ENCODE data around the gene PRR15L.
"Not testable (repeated sequence)": the region's sequence is repeated elsewhere in the genome, so short reads cannot be mapped to it uniquely, and the experiment has no call there.

Gene PRR15L

DNA sequence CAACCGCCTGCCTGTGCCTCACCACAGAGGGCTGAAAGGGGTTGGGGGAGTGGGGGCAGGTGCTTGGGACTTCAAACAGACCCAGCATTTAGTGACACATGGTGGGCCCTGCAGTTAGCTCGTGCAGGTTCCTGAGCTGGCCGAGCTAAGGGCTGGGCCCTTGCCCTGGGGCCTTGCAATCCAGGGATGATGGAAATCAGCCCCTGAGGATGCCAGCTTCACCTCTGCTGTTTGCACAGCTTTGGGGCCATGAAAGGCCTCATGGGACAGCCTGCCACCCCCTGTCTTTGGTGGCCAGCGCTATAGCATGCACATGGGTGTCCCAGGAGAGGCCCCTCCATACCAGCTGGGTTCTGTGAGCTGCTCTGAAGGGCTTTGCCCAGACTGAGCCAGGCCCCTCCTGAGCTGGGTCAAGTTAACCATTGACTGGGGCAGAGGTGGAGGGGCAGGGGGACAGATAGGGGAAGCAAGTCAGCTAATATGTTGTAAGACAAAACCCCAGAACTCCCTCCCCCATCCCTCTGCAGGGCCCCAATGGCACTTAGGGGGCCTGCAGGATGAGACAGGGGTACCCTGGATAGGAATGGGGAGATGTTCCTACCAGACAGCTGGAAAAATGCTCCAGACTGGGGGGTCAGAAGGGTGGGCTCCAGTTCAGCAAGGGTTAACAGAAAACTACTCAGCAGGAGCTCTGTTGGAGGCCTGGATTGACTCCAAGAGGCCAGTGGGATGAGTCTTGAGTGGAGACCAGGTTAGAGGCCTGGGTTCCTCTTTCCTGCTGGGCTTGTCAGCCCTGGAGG, 692 bp downstream of the PRR15L start:
- DNase-seq: no peak

DNA sequence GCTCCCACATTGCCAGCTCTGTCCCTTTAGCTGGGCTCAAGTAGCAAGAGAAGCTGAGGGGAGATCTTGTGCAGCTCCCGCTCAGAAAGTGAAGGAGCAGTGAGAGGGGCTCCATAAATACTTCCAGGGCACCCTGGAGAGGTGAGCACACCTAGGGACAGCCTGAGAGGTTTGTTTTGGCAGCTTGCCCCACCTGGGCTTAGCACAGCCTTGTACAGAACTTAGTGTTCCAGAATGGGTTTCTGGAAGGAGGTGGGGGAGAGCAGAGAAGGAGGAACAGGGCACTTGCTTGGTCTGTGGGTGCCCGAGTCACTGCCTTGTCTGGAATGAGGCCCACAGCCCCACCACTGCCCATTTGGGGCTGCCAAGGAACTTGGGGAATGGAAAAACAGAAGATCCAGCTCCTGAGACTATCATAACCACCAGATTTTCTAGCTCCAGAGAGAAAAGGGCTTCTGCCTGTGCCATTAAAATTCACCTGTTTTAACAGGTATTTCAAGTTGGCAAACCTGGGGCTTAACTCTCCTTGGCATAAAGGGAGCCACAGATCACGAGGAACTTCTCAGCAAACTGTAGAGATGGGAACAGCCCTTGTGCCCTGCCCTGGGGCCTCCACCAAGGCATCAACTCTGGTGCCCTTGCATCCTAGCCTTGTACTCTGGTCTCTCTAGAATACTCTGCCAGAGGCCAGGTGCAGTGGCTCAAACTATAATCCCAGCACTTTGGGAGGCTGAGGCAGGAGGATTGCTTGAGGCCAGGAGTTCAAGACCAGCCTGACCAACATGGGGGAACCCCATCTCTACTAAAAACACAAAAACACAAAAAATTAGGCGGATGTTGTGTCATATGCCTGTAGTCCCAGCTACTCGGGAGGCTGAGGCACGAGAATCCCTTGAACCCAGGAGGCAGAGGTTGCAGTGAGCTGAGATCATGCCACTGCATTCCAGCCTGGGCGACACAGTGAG, 1.9 kb downstream of the PRR15L start:
- DNase-seq: no peak

DNA sequence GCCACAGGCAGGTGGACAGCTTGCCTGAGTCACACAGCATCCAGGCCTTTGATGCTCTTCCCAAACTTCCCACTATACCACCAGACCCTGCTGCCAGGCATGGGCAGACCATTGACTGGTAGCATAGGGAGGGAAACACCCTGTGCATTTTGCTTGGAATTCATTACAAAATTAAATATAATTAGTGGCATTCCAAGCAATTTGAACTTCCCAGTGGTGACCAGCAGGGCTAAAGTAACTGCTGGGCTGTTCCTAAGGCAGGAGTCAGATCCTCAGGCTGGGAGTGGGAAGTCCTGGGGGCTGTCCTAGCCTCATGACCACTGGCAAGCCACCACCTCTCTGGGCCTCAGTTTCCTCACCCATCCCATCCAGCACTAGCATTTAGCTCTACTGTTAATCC, 3.8 kb downstream of the PRR15L start:
- no peak for DNase-seq

DNA sequence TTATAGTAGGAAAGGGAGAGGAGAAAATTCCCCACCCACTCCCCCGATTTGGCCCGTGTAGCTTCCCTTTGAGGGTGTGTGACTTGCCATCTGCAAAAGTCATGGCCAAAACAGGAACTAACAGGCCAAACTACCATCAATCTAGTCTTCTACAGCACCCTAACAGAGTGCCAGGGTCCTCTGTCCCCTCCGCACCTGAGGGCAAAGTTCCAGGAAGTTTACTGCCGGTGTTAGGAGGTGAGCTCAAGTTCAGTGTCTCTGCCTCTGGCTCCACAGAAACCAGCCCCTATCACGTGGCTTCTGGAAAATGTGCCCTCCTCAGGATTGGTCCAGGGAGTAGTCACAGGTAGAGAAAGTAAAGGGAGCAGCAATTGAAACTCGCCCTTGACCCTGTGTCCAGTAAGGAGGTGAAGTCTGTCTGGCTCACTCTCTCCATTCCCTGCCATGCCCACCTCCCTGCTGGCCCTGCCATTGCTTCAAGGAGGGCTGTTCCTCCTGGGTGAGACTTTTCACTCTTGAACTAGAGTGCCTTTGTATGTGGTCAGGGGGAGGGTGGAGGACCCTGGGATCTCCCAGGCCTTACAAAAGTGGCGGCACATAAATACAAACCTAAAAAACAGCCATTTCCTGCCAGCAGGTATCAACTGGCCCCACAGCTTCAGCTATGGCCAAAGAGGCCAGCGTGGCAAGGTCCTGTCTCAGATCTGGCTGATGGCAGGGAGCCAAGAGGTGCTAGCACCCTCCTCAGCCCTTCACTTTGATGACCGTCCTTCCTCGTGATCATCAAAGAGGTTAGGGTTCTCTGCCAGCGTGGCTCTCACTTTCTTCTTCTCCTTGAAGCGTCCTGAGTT, 5.3 kb downstream of the PRR15L start:
- no peak for DNase-seq

DNA sequence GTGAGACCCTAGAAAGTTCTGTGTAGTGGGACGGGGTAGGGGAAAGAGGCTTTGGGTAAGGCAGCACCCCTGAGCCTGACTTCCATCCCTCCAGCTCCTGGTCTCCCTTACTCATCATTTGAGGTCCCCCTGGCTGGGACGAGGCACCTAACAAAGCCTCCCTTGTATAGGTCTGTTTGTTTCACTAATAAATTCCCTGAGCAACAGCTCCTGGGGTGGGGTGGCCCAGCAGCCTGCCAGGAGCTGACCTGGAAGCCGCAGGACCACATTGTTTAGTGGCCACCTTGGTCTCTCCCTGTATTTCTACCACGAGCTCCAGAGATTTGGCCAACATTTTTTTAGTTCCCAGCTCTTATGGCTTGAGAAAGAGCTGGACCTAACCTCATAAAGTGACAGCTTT, 7.2 kb downstream of the PRR15L start:
- no peak for DNase-seq

DNA sequence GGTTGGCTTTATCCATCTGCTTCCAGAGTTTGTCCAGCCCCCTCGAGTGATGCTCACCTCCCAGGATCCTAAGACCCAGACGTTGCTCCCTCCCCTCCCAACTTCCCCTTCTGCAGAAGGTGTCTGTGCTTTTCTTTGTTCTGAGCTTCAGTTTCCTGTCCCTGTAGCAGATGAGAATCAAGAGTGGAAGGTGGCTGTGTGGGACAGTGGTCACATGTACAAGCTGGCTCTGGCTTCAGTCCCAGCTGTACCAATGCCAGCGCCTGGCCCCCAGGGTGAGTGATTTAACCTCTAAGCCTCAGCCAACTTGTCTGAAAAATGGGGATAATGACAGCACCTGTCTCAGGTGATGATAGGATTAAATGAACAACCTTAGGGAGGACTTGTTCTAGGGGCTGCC, 7.7 kb downstream of the PRR15L start:
- no peak for DNase-seq

DNA sequence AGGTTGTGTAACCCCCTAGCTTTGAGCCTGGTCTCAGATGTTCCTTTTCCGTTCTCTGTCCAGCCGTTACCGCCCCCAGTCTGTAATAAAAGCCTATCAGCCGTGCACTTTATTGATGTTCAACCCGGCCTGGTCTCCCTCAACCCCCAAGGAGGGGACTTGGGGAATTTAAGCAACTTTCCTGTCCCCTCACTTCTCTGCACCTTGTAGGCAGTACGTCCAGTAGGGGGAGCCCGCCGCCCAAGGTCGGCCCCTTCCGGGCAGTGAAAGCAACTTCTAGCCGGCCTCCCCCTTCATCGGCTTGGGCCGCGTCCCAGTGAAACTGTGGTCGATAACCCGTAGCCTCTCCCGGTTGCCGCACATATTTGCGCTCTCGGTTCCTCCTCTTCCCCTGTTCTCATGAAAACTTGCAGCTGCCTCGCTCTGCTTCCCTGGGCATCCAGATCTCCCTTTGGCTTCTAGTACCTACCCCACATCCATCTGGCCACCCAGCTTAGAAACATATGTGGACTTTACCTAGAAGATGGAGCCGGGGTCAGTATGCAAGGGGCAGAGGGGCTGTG, 8.4 kb downstream of the PRR15L start:
- DNase-seq: peak; percentile 82

DNA sequence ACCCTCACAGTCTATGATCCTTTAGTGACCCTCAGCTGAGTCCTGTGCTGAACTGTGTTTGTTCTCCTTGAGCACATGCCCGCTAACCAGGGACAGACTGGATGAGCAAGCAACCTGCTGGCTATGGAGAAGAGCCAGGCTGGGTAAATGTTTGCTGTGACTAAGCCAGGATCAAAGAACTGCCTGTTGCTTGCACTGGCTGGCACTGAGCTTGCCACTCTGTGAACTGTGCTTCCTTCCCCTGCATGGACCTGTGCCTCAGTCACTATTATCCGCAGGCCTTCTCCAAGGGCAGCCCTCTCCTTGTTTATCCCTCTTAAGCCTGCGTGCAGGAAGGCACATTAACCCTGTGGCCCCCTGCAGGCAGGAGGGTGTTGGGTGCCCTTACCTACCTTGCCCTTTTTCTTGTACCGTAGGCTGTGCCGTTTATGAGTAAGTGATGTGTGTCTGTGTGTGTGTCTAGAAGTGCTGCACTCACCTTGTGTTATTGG, 8.9 kb downstream of the PRR15L start:
- no peak for DNase-seq

DNA sequence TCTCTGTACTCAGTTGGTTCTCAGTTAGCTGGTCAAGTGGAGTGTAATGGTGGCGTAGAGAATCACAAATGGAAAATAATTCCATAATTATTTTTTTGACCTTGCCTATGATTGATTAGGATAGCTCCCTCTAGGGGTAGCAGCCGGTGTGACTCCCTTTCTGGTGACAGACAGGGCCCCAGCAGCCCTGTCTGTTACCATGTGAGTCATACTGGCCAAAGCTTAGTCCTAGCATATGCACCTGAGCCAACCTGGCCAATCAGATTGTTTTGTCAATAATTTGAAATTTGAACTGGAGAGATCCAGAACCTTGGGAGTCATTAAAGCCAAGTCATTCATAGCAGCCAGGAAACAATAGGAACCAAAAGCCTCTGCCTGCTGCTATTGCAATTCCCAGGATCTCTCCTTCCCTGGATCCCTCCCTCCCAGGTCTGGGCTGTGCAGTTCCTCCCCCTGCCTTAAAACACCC, 10.7 kb downstream of the PRR15L start:
- DNase-seq: peak; percentile 68

DNA sequence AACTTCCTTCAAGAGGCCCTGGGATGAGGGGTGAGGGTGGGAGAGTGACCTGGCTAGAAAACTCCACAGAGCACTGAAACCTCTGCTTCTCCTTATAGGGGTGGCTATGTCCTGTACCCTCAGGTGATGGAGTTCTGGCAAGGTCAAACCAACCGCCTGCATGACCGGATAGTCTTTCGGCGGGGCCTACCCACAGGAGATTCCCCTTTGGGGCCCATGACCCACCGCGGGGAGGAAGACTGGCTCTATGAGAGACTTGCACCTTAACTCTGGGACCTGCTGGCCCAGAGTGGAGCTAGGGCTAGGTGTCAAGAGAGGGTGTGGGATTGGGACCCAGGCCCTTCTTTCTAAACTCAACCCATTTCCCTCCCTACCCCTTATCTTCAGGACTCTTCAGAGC, 11.2 kb downstream of the PRR15L start:
- DNase-seq: no peak

DNA sequence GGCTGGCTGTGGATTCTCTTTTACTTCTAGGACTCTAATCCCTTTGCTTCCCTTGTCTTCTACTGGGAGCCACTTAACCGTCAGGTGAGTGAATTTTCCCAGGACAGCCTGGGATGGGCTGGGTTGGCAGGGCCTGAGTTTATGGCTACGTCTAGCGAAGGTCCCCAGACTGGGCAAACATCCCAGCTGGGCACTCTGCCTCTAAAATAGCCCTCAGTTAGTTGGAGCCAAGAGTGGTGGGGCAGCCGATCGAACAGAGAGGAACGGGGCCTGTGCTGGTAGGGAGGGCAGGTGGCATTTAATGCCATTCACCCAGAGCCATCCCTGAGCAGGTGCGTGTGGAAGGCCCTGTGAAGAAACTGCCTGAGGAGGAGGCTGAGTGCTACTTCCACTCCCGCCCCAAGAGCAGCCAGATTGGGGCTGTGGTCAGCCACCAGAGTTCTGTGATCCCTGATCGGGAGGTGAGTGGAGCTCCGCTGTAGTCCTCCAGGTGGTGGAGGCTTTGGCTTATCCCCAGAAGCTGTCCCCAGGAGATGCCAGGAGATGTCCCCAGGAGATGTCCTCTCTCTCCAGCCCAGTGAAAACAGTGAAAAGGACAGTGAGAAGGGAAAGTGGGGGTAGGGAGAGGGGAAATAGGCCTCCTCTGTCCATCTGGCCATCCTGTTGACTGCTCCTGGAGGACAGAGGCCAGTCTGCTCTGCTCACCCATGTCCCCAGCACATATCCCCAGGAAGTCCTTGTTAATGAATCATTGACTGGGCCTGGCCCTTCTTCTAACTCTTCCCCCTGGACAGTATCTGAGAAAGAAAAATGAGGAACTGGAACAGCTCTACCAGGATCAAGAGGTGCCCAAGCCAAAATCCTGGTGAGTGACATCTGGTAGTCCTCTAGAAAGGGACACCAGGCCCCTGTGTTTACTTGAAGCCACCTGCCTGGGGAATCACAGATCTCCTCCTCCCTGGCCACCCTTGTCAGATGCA, 11.9 kb downstream of the PRR15L start:
- DNase-seq: no peak

DNA sequence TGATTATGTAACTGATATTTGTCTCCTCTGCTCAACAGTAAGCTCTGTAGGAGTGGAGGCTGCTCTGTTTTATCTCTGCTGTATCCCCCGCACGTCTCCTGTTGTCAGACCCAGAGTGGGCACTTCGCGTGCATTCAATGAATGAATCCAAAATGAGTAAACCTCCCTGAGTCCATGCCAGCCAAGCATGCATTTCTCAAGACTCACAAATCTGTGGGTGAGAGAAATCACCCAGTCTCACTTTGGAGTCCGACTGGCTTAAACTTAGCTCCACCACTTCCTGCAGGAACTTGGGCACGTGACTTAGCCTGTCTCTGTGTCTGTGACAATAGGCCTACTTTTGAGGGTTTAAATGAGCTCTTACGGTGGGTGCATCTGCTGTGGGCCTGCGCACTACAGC, 12.6 kb downstream of the PRR15L start:
- no peak for DNase-seq

DNA sequence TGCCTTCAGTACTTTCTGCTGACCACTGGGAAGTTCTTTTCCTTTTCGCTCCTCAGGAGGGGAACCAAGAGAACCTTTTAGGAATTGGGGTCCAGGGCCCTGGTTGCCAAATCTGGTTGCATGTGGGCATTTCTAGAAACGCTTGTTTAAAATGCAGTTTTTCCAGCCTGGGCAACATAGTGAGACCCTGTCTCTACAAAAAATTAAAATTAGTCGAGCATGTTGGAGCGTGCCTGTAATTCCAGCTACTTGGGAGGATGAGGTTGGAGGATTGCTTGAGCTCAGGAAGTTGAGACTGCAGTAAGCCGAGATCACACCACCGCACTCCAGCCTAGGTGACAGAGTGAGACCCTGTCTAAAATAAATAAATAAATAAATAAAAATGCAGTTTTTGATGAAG, 15.1 kb downstream of the PRR15L start:
- DNase-seq: no peak

DNA sequence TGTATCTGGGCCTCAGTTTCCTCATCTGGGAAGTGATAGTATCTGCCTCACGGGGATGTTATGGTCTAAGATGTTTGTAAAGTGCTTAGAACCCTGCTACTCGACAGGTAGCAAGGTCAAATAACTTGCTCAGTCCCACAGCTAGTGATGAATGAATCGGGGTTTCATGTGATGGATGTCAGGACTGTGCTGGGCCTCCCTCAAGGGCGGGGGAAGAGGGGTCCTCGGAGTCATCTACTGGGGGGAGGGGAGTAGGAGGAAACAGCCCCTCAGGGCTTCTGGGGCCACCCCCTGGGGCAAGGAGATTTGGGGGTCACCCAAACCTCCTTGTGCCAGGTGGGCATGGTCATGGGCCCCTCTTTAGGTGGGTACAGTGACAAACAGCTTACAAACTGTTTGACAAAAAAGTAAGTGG, 15.6 kb downstream of the PRR15L start:
- DNase-seq: peak; percentile 16

DNA sequence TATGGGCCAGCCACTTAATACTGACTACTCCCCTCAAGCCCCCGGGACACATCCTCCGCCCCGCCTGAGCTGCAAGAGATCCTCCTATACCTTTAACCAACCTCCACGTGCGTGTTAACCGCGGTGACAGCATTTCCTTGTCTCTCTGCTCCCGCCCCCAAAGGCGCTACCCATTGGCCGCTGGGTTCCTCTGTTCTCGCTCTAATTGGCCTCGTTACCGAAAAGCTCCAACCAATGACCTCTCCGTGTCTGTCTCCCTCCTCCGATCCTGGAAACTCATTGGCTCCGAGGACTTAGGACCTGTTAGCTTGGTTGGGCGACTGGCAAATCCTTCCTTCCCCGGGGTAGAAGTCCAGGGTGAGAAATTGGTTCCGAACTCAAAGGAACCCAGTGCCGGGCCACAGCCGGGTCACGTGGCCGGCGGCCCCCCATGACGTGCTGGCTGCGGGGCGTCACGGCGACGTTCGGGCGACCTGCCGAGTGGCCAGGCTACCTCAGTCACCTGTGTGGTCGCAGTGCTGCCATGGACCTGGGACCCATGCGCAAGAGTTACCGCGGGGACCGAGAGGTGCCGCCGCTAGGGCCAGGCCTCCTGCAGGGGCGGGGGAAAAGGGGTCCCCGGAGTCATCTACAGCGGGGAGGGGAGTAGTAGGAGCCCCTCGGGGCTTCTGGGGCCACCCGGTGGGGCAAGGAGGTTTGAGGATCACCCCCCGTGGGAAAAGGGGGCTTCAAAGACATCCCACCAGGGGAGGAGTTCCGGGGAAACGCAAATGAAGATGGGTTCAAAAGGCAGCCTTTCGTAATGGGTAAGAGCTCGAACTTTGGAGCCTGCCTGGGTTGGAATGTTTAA, 16.2 kb downstream of the PRR15L start, which contains the start of gene PNPO:
Gene PNPO (plus strand): TSS at position 326 of the 850 bp plus-strand sequence. CDS start 105 bp downstream, at position 431.
- peak; percentile 87 for DNase-seq

DNA sequence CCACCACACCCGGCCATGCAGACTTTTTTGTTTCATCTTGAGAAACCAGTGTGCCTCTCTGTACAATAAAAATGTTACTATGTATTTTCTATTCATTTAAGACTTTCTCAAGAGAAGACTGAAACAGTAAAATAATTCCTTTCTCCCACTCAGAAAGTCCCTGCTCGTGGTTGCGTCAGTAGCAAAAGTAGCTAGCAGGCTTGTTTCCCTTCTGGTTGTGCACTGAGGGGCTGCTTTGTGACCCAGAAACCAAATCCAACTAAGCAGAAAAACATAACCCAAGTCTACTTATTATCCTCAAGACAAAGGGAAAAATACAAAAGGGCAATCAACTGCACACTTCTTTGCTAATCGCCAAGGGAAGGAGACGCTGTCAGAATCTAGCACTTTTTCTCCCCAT, 19.7 kb downstream of the PRR15L start:
- no peak for DNase-seq

DNA sequence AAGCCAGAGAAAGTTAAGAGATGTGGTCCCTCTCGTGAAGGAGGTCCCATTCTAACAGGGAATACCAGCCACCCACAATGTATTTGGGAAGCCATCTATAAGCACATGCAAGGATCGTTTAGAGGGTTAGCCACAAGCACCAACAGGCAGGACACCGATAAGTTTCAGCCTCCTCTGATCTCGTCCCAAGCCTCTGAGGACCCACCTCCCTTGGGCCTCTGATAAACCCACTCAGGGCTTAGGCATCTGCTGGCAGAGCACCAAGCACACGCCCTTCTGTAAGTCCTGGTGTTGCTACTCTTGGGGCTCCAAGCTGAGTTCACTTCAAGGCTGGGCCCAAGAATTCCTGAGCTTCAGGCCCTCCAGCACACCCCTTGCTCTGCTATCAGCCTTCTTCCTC, 21.7 kb downstream of the PRR15L start:
- DNase-seq: no peak

DNA sequence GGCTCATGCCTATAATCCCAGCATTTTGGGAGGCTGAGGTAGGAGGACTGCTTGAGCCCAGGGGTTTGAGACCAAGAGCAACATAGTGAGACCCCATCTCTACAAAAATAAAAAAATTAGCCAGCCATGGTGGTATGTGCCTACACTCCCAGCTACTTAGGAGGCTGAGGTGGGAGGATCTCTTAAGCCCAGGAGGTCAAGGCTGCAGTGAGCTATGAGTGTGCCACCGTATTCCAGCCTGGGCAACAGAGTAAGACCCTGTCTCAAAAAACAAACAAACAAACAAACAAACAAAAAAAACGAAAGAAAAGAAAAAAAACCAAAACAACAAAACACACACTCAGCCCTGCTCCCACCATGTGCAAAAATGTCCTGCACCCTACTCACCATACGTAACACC, 22.2 kb downstream of the PRR15L start:
- not testable (repeated sequence) for DNase-seq

DNA sequence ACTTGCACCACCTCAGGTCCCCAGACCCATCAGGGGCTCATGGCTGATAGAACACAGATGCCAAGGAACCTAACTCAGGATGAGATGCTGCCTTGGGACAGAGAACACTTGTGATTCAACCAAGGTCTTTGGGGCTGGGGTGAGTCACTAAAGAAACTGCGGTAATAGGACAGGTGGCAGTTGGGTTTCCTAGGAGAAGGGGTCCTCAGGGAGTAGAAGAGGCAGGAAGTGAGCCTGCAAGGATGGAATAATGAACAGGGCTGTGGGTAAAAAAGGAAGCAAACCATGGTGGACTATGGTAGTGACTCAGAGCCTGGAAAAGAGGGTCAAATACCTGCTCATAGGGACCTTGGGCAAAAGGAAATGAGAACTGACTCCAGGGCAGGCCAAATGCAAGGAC, 22.8 kb downstream of the PRR15L start:
- DNase-seq: no peak

DNA sequence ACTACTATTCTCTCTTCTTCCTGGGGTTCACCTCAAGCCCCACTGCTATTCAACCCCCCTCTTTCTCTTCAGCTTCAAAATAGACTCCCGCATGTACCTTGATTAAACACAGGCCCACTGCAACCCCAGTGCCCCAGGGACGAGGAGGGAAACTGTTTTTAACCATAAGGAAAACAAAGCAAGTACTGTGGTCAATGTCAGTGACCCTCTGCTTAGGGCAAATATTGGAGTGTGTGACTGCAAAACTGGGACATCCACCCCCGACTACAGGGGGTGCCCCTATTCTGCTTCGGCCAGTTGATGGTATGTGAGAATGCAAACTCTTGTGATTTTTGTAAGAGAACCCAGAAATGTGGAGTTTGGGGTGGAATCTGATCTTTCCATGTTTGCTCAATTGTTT, 25.8 kb downstream of the PRR15L start:
- no peak for DNase-seq

All from stimulated activated CD4-positive, alpha-beta T cell treated with anti-CD3 and anti-CD28 coated beads, Interleukin-12 subunit alpha, Interleukin-12 subunit beta, amount 100 ng/mL, for 4 hours (primary cell).